Psoas muscle (tissue), 8 donors: ENCODE measurements around the gene STK17A. TPM values are rescaled to one million over a fixed set of nuclear protein-coding genes. Genes with fewer than 3 reads are reported as not detected.
A peak's percentile ranks its signal among the peaks of the same experiment; 100 is the strongest.

Experiments used
- ATAC-seq, 4 donors: fragments of 200-7000 bp; cut with Tn5 transposase; one replicate each; pipeline ENCODE4 v1.9.1; 2020; ENCODE audit warnings: moderate library complexity in 3 of 4, mild to moderate bottlenecking in 2 of 4
- DNase-seq, 2 donors: peaks; one replicate each; pipeline ENCODE4 v3.0.0-alpha.2; 2020
- H3K27ac ChIP-seq: fragments of 200-600 bp; one replicate; pipeline ENCODE4 v1.8.0; 2022
- H3K27me3 ChIP-seq, 3 donors: fragments of 200-600 bp in 1 of 3; one replicate each; pipeline versions ENCODE4 v1.6.1 to v1.8.0; 2013 to 2022; ENCODE audit warnings: low read length in 2 of 3, mild to moderate bottlenecking in 2 of 3, moderate library complexity in 1 of 3; ENCODE audit not compliant: insufficient read depth in 3 of 3
- H3K36me3 ChIP-seq, 2 donors: fragments of 200-600 bp in 1 of 2; one replicate each; pipeline versions ENCODE4 v1.6.1 to v1.8.0; 2013 to 2022; ENCODE audit warnings: low read depth in 1 of 2, mild to moderate bottlenecking in 1 of 2, moderate library complexity in 1 of 2; ENCODE audit not compliant: insufficient read depth in 1 of 2
- H3K4me1 ChIP-seq: fragments of 200-600 bp; one replicate; pipeline ENCODE4 v1.8.0; 2022
- H3K4me3 ChIP-seq: fragments of 200-600 bp; one replicate; pipeline ENCODE4 v1.8.0; 2022; ENCODE audit warnings: mild to moderate bottlenecking
- H3K9me3 ChIP-seq: fragments of 200-600 bp; one replicate; pipeline ENCODE4 v1.8.0; 2022
- CTCF ChIP-seq: fragments of 200-600 bp; IDR thresholded peaks from one replicate; pipeline ENCODE4 v1.8.0; 2022; ENCODE audit warnings: antibody characterized with exemption
- WGBS, 3 donors: extraction: QIAGEN DNeasy Blood & Tissue Kit; methylation state at CpG; one replicate each; pipeline versions ENCODE4 v1.1.6 to v1.1.7; 2013; 5-methylcytosine and 5-hydroxymethylcytosine counted together
- intact Hi-C, 2 donors: fragments of 100-400 bp; cut with DNase I; formaldehyde crosslinking; loops; one replicate each; pipeline versions ENCODE4 v1.11.0 to v1.14.2; 2022
- polyA plus RNA-seq, 3 donors: library from polyadenylated mRNA; stranded (reverse); fragments of 200-250 nt; gene quantifications; one replicate each; pipeline ENCODE4 v1.2.3, GENCODE V29; 2013
- total RNA-seq, 4 donors: library from RNA; stranded (reverse); fragmentation: NEBNext Ultra II Directional in 2 of 4; extraction: Animal tissue kit (Norgen Biotek cat#: 25700) in 2 of 4; gene quantifications; one replicate each; pipeline versions ENCODE4 v1.2.1 to v1.2.4, GENCODE V29; 2021 to 2023
- donor health status: healthy with polysubstance abuse.
- donor health status: DM: no; HTN: no; CAD: no; lungs with moderate emphysema.
- donor health status: Bipolar disorder and iron deficiency.
- donor health status: healthy.
- donor health status: DM: yes; HTN: yes; CAD: no.
- donor health status: DM: no; HTN: no; CAD: no.
- donor health status: DM: no; HTN: no; CAD: no.
- donor health status: DM: yes; HTN: yes; CAD: no.

STK17A gene
- total and polyA plus RNA-seq, 7 donors: 16.5 to 47.5 (median 21.4) TPM

GRCh38 chr7:43612599-43613589 is 30.0 kb downstream of the STK17A start:
- no peaks in the 10 kb centered on the region for H3K27me3 ChIP-seq
- no peaks in the 10 kb centered on the region for H3K9me3 ChIP-seq
- no peak for TF ChIP-seq CTCF
- intact Hi-C loops: no loop called here
- H3K4me3 ChIP-seq: no peak overlapping the region
- no peak for DNase-seq
- peaks cover 3 to 26% of the 10 kb centered on the region in 2 donors for H3K36me3 ChIP-seq
- WGBS, 3 donors: 23 to 50% (median 26%) methylated on average over 3 of the region's 3 CpGs
- no peak overlapping the region for H3K27ac ChIP-seq
- peaks cover 15% of the 10 kb centered on the region for H3K4me1 ChIP-seq
- peak in 2 of 4 donors; percentile 63 to 83 for ATAC-seq

GRCh38 chr7:43615558-43616145 is 32.7 kb downstream of the STK17A start:
- Histone ChIP-seq H3K27me3 (no peaks in the 10 kb centered on the region), H3K4me1 (peaks cover 15% of the 10 kb centered on the region), H3K4me3 (no peak overlapping the region), H3K36me3 (peaks cover 3 to 24% of the 10 kb centered on the region in 2 donors), H3K27ac (no peak overlapping the region), H3K9me3 (no peaks in the 10 kb centered on the region)
- intact Hi-C loops: no loop called here
- no peak for TF ChIP-seq CTCF
- ATAC-seq: no peak
- WGBS, 3 donors: 82 to 88% (median 83%) methylated on average over 7 of the region's 7 CpGs
- DNase-seq: no peak

GRCh38 chr7:43616977-43617376 is 34.1 kb downstream of the STK17A start:
- Histone ChIP-seq H3K9me3 (no peaks in the 10 kb centered on the region), H3K36me3 (peaks cover 3 to 25% of the 10 kb centered on the region in 2 donors), H3K4me3 (no peak overlapping the region), H3K27ac (no peak overlapping the region), H3K27me3 (no peaks in the 10 kb centered on the region), H3K4me1 (peaks cover 12% of the 10 kb centered on the region)
- WGBS, 3 donors: 88 to 98% (median 97%) methylated on average over 4 of the region's 4 CpGs
- intact Hi-C loops: no loop called here
- ATAC-seq (no peak), DNase-seq (no peak)
- no peak for TF ChIP-seq CTCF

GRCh38 chr7:43618073-43618472 is 35.2 kb downstream of the STK17A start:
- Histone ChIP-seq H3K27me3 (no peaks in the 10 kb centered on the region), H3K27ac (no peak overlapping the region), H3K9me3 (no peaks in the 10 kb centered on the region), H3K4me3 (no peak overlapping the region), H3K36me3 (peaks cover 0 to 24% of the 10 kb centered on the region in 2 donors), H3K4me1 (peaks cover under 1% of the 10 kb centered on the region)
- no peak for TF ChIP-seq CTCF
- WGBS, 3 donors: 75 to 81% (median 77%) methylated on average over 4 of the region's 4 CpGs
- ATAC-seq (no peak), DNase-seq (no peak)
- intact Hi-C loops: no loop called here
